HG02938 (cell line): Measurements from ENCODE around the gene COL18A1.

Experiments used
- ATAC-seq: cut with Tn5 transposase; IDR thresholded peaks from one replicate; pipeline ENCODE4 v1.9.1; 2021; ENCODE audit warnings: mild to moderate bottlenecking, moderate library complexity; ENCODE audit not compliant: unreplicated experiment

Gene COL18A1

GRCh38 chr21:45396620-45396995 lies 8.4 kb upstream of the COL18A1 start:
- no peak for ATAC-seq

- ATAC-seq, result no peak
Measured at GRCh38 chr21:45397381-45397780, 7.6 kb upstream of the COL18A1 start.

GRCh38 chr21:45401054-45401518 lies 3.9 kb upstream of the COL18A1 start:
- ATAC-seq, result no peak

GRCh38 chr21:45401916-45402900 lies 2.8 kb upstream of the COL18A1 start:
- no peak for ATAC-seq

- ATAC-seq, result no peak
Measured at GRCh38 chr21:45403133-45403824, 1.7 kb upstream of the COL18A1 start.

- no peak for ATAC-seq
Measured at GRCh38 chr21:45403825-45404729, 888 bp upstream of the COL18A1 start.

GRCh38 chr21:45405271-45405818 lies 380 bp downstream of the COL18A1 start:
- no peak for ATAC-seq

GRCh38 chr21:45405819-45406762 lies 1.1 kb downstream of the COL18A1 start:
- no peak for ATAC-seq

GRCh38 chr21:45406801-45407628 lies 2.0 kb downstream of the COL18A1 start:
- no peak for ATAC-seq

GRCh38 chr21:45407629-45408247 lies 2.8 kb downstream of the COL18A1 start:
- no peak for ATAC-seq

- no peak for ATAC-seq
Measured at GRCh38 chr21:45408271-45408791, 3.4 kb downstream of the COL18A1 start.

GRCh38 chr21:45408801-45409261 lies 3.9 kb downstream of the COL18A1 start:
- ATAC-seq, result no peak

GRCh38 chr21:45409466-45410150 lies 4.6 kb downstream of the COL18A1 start:
- no peak for ATAC-seq

GRCh38 chr21:45410151-45410864 lies 5.3 kb downstream of the COL18A1 start:
- no peak for ATAC-seq

- ATAC-seq, result no peak
Measured at GRCh38 chr21:45410865-45411809, 6.2 kb downstream of the COL18A1 start.
